PC-3 (cell line): ENCODE data around the gene RASGRP3. TPM values are rescaled to one million over a fixed set of nuclear protein-coding genes. Genes with fewer than 3 reads are reported as not detected.

Source experiments
- ATAC-seq: fragments of 200-7000 bp; cut with Tn5 transposase; 2 replicates; pipeline ENCODE4 v1.9.1; 2020; ENCODE audit warnings: mild to moderate bottlenecking, moderate library complexity
- BruUV-seq: library from RNA; stranded (reverse); fragments of 400-500 nt; replicated peaks from 2 replicates; lab custom pipeline; 2021; lab: Mats Ljungman, UMichigan
- CTCF ChIA-PET: fragments of 300-600 bp; sonication (Branson Sonifier 250); formaldehyde crosslinking; loops from one replicate; lab custom pipeline; 2022; ENCODE audit warnings: antibody characterized with exemption; lab: Charles Lee
- POLR2A ChIA-PET: fragments of 300-600 bp; sonication (Branson Sonifier 250); formaldehyde crosslinking; loops from one replicate; lab custom pipeline; 2022; ENCODE audit warnings: antibody characterized with exemption; ENCODE audit not compliant: unreplicated experiment; lab: Charles Lee
- DNase-seq: peaks from one replicate; pipeline ENCODE4 v3.0.0-alpha.2; 2015
- H2AFZ ChIP-seq: fragments of 300-600 bp; sonication (generic); 2 replicates; pipeline ENCODE4 v1.6.0; 2016; ENCODE audit warnings: antibody characterized with exemption, low read length
- H3F3A ChIP-seq: fragments of 300-600 bp; sonication (generic); one replicate; pipeline ENCODE4 v1.6.0; 2017; ENCODE audit warnings: antibody characterized with exemption, low read length, control low read depth, mild to moderate bottlenecking; ENCODE audit not compliant: unreplicated experiment
- H3K27ac ChIP-seq: fragments of 300-600 bp; sonication (generic); 2 replicates; pipeline ENCODE4 v1.5.1; 2016; ENCODE audit warnings: mild to moderate bottlenecking, low read length
- H3K27me3 ChIP-seq: fragments of 300-600 bp; sonication (generic); 2 replicates; pipeline ENCODE4 v1.6.1; 2016; ENCODE audit warnings: low read length, mixed read lengths
- H3K36me3 ChIP-seq: fragments of 300-600 bp; sonication (generic); 2 replicates; pipeline ENCODE4 v1.6.1; 2016; ENCODE audit warnings: low read depth, mixed run types, low read length, mixed read lengths
- H3K4me1 ChIP-seq: fragments of 300-600 bp; sonication (generic); 2 replicates; pipeline ENCODE4 v1.5.1; 2016; ENCODE audit warnings: low read length; ENCODE audit not compliant: insufficient read depth
- H3K4me2 ChIP-seq: fragments of 300-600 bp; sonication (generic); 2 replicates; pipeline ENCODE4 v1.6.0; 2016; ENCODE audit warnings: low read length
- H3K4me3 ChIP-seq: fragments of 300-600 bp; sonication (generic); 2 replicates; pipeline ENCODE4 v1.5.1; 2016; ENCODE audit warnings: mild to moderate bottlenecking, low read length, mixed read lengths
- H3K79me2 ChIP-seq: fragments of 300-600 bp; sonication (generic); 2 replicates; pipeline ENCODE4 v1.6.1; 2017; ENCODE audit warnings: low read length, mixed read lengths
- H3K9ac ChIP-seq: fragments of 300-600 bp; sonication (generic); 2 replicates; pipeline ENCODE4 v1.6.0; 2016; ENCODE audit warnings: mild to moderate bottlenecking, low read length
- H3K9me2 ChIP-seq: fragments of 300-600 bp; sonication (generic); replicated peaks from 2 replicates; pipeline ENCODE4 v1.6.1; 2016; ENCODE audit warnings: mixed run types, low read length, mixed read lengths
- H3K9me3 ChIP-seq: fragments of 300-600 bp; sonication (generic); 2 replicates; pipeline ENCODE4 v1.6.1; 2016; ENCODE audit warnings: low read length, mixed read lengths
- H4K20me1 ChIP-seq: fragments of 300-600 bp; sonication (generic); 2 replicates; pipeline ENCODE4 v1.6.1; 2016; ENCODE audit warnings: low read length, mixed read lengths
- EZH2 ChIP-seq: fragments of 300-600 bp; sonication (generic); IDR thresholded peaks from one replicate; pipeline ENCODE4 v1.6.1; 2017; ENCODE audit warnings: antibody characterized with exemption, mild to moderate bottlenecking, low read length; ENCODE audit not compliant: unreplicated experiment
- EZH2phosphoT487 ChIP-seq: fragments of 300-600 bp; sonication (generic); IDR thresholded peaks from 2 replicates; pipeline ENCODE4 v1.6.1; 2018; ENCODE audit warnings: mild to moderate bottlenecking, antibody characterized with exemption, low read length, borderline replicate concordance
- intact Hi-C: fragments of 100-400 bp; cut with micrococcal nuclease; formaldehyde crosslinking; loops from 2 replicates; pipeline ENCODE4 v1.9.0; 2023
- total RNA-seq: library from RNA; depleted of rRNA; stranded (reverse); fragments of >200 nt; gene quantifications from 2 replicates; pipeline ENCODE4 v1.2.3, GENCODE V29; 2014
- TF ChIP-seq, protein P1 (sequence below): fragments of 300-600 bp; sonication (generic); conservative IDR thresholded peaks from 2 replicates; pipeline ENCODE4 v1.5.1; 2017; ENCODE audit warnings: antibody characterized with exemption, low read depth, mild to moderate bottlenecking, low read length

Gene RASGRP3
- total RNA-seq, 1 experiment from 2014 or later, result 0.15 TPM

DNA sequence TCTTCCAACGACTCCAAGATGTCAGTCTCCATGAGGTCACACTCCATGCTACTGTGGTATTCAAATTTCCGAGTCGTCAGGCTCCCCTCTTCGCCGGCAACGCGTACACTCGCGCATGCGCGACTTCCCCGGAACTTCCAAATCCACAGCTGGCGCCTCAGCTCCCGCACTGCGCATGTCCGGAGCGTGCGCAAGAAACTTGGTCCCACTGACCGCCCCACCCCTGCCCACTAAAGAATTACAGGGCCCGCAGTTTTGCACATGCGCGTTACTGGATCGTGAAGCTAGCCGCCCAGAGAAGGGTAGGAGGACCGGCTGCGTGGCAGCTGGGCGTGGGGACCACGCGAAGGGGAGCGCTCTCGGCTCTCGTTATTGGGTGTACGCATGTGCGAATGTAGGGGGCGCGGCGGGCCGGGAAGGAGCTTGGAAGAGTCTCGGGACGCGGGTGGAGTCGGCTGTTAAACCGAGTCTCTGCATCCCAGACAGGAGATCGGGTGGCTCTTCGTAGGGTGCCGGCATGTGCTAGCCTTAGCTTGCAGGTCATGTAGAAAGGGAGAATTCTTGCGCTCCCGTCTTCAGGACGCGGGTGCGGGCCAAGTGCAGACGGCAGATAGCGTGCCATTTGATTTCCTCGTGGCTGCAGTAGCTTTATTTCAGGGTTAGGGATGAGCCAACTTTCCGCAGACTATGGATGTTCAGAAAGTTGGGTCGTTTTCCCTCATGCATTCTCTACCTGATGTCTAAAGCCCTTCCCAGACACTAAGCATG is 122.9 kb downstream of the RASGRP3 start, which contains the start of gene FAM98A:
Gene FAM98A (minus strand): TSS at position 125 of the 768 bp plus-strand sequence. CDS start 78 bp downstream, at position 47.
- peak; percentile 99 for DNase-seq
- CTCF ChIA-PET, result interaction anchor here (1.4 kb wide), 1 partner anchor 16 kb away, joined by 6 read pairs; no protein-coding TSS in a partner anchor

GRCh38 chr2:33599943-33600192 is 123.4 kb downstream of the RASGRP3 start:
- CTCF ChIA-PET, result interaction anchor here (1.4 kb wide), 1 partner anchor 17 kb away, joined by 6 read pairs; no protein-coding TSS in a partner anchor
- H3K9me2 ChIP-seq, result no peaks in the 10 kb centered on the region
- no peaks in the 10 kb centered on the region for H3F3A ChIP-seq
- BruUV-seq, result no TSS peak
- peaks cover 5% of the 10 kb centered on the region; the same call in 1 of the 2 replicates for H3K36me3 ChIP-seq
- no peaks in the 10 kb centered on the region for H3K9me3 ChIP-seq
- H3K4me1 ChIP-seq, result peaks cover 16% of the 10 kb centered on the region
- intact Hi-C loops, result loop anchor here (2.0 to 10.0 kb wide), 2 partner anchors 309 to 325 kb away; no protein-coding TSS in a partner anchor
- peaks cover 11% of the 10 kb centered on the region; the same call in 1 of the 2 replicates for H4K20me1 ChIP-seq
- POLR2A ChIA-PET, result interaction anchor here (0.6 to 1.2 kb wide), 2 partner anchors 23 to 124 kb away, joined by 3 to 4 read pairs; no protein-coding TSS in a partner anchor
- ATAC-seq (no peak), DNase-seq (no peak)
- H3K79me2 ChIP-seq, result peaks cover 41% of the 10 kb centered on the region
- peak overlapping the region; percentile 97 for H3K4me2 ChIP-seq
- no peaks in the 10 kb centered on the region for H3K27me3 ChIP-seq
- peak overlapping the region; percentile 93 for H3K4me3 ChIP-seq
- peak overlapping the region; percentile 96 for H2AFZ ChIP-seq
- peak overlapping the region; percentile 37 for H3K27ac ChIP-seq
- TF ChIP-seq, protein P1, sequence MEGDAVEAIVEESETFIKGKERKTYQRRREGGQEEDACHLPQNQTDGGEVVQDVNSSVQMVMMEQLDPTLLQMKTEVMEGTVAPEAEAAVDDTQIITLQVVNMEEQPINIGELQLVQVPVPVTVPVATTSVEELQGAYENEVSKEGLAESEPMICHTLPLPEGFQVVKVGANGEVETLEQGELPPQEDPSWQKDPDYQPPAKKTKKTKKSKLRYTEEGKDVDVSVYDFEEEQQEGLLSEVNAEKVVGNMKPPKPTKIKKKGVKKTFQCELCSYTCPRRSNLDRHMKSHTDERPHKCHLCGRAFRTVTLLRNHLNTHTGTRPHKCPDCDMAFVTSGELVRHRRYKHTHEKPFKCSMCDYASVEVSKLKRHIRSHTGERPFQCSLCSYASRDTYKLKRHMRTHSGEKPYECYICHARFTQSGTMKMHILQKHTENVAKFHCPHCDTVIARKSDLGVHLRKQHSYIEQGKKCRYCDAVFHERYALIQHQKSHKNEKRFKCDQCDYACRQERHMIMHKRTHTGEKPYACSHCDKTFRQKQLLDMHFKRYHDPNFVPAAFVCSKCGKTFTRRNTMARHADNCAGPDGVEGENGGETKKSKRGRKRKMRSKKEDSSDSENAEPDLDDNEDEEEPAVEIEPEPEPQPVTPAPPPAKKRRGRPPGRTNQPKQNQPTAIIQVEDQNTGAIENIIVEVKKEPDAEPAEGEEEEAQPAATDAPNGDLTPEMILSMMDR, result no peak
- TF ChIP-seq EZH2, result no peak
- no peak for TF ChIP-seq EZH2phosphoT487
- peak overlapping the region; percentile 78 for H3K9ac ChIP-seq

More for the DNA sequence above, 122.9 kb downstream of the RASGRP3 start, which contains the start of gene FAM98A:
- Histone ChIP-seq H3F3A (no peaks in the 10 kb centered on the region), H3K9me2 (no peaks in the 10 kb centered on the region), H3K27me3 (no peaks in the 10 kb centered on the region), H3K36me3 (peaks cover 8% of the 10 kb centered on the region; the same call in 1 of the 2 replicates), H3K4me3 (peak within 1 kb of the TSS; percentile 93), H4K20me1 (peaks cover 11% of the 10 kb centered on the region; the same call in 1 of the 2 replicates), H3K4me1 (peaks cover 16% of the 10 kb centered on the region), H3K9ac (peak within 1 kb of the TSS; percentile 90), H3K4me2 (peak within 1 kb of the TSS; percentile 97), H2AFZ (peak within 1 kb of the TSS; percentile 96), H3K79me2 (peaks cover 44% of the 10 kb centered on the region), H3K27ac (peak within 1 kb of the TSS; percentile 37), H3K9me3 (no peaks in the 10 kb centered on the region)
- ATAC-seq, result peak; percentile 93
- no peak for TF ChIP-seq EZH2
- no peak for TF ChIP-seq EZH2phosphoT487
- TF ChIP-seq, protein P1, result no peak; the same call in 1 of the 2 replicates
- TSS peak; percentile 90 for BruUV-seq
- intact Hi-C loops, result loop anchor here (2.0 to 10.0 kb wide), 2 partner anchors 309 to 325 kb away; no protein-coding TSS in a partner anchor
- POLR2A ChIA-PET, result interaction anchor here (0.5 to 1.2 kb wide), 6 partner anchors 22 to 434 kb away, joined by 3 to 8 read pairs (median 4); no protein-coding TSS in a partner anchor
